Measurements from ENCODE around the gene LAMTOR2. TPM values are rescaled to one million over a fixed set of nuclear protein-coding genes. Genes with fewer than 3 reads are reported as not detected.

The LAMTOR2 gene
- total RNA-seq, 2 experiments from 2014 or later: 72.4 to 74.1 TPM

DNA sequence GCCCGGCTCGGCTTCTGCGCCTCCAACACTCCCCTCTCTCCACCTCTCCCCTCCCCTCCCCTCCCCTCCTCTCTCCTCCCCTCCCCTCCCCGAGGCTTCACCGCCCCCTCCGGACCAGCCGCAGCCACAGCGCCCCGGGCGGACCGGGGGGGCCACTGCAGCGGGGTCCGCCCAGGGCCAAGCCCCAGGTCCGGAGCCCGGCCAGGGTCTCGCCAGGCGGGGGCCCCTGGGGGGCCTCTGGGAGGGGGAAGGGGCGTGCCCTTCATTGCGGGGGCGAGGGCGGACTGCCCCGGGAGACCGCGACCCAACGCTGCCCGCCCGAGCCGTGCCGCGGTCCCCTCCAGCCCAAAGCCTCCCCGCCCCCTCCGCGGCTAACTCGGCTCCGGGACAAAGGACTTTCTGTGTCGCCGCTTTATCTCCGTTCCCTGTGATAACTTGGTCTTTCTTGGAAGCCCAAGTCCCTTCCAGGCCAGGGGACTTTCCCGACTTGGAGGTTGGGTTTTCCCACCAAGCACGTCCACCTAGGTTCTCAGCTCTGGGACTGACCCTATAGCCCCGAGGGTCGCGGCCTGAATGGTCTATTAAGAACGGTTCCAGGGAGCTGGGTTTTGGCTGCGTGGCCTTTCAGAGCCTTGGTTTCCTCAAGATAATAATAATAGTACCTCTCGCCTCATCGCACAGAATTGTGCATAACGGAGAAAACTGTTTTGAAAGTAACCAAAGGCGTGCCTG, 648 bp upstream of the LAMTOR2 start, which contains the start of gene UBQLN4:
Gene UBQLN4, minus strand, starts transcription at position 31 of the 732 bp plus-strand sequence. CDS start 97 bp downstream, outside the sequence.
- Mint-ChIP-seq H3K4me1 (ENCODE audit: low read depth) (peaks cover 23% of the 10 kb centered on the region), H3K27me3 (ENCODE audit: low read depth) (no peaks in the 10 kb centered on the region), H3K4me3 (peak within 1 kb of the TSS; percentile 96), H3K27ac (peak within 1 kb of the TSS; percentile 91), H3K9me3 (ENCODE audit: insufficient read depth) (no peaks in the 10 kb centered on the region), H3K36me3 (ENCODE audit: low read depth) (peaks cover 20% of the 10 kb centered on the region)
- peak; percentile 90 for DNase-seq
- POLR2A ChIA-PET: no interaction called here
- CTCF ChIA-PET: interaction anchor here (0.9 to 2.2 kb wide), 8 partner anchors 12 to 194 kb away, joined by 3 to 12 read pairs (median 4); partner anchors contain the start of genes ARHGEF2 and SYT11
- ATAC-seq: peak; percentile 55

DNA sequence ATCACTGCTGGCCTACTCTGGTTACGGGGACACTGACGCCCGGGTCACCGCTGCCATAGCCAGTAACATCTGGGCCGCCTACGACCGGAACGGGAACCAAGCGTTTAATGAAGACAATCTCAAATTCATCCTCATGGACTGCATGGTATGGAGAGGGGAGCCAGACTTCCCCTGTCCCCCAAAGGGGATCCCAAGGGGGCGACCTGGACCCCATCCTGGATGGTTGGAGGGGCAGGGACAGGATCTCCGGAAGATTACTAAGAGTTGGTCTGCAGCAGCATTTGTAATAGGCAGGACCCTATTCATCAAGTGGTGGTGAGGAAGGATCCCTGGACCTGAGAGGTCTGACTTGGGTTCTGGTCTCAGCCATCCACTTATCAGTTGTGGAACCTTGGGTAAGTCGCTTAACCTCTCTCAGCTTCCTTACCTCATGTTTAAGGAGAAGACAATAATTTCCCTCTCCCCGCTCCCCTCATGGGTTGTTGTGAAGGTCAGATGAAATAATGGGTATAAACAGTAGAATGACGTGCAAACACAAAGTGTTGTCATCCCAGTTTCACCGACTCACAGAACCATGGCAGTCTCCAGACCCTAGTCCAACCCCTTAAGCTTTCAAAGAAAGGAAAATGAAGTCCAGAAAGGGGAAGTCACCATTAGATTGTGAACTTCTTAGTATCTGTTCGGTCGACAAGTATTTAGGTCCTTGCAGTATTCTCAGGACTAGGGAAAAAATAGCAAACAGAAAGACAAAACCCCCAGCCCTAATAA, 883 bp downstream of the LAMTOR2 start:
- DNase-seq (no peak), ATAC-seq (peak; percentile 0)
- CTCF ChIA-PET: no interaction called here
- peak overlapping the region; percentile 96 for H3K4me3 Mint-ChIP-seq
- no peaks in the 10 kb centered on the region for H3K9me3 Mint-ChIP-seq (ENCODE audit: insufficient read depth)
- peaks cover 23% of the 10 kb centered on the region for H3K4me1 Mint-ChIP-seq (ENCODE audit: low read depth)
- peak overlapping the region; percentile 91 for H3K27ac Mint-ChIP-seq
- POLR2A ChIA-PET: no interaction called here
- no peaks in the 10 kb centered on the region for H3K27me3 Mint-ChIP-seq (ENCODE audit: low read depth)
- H3K36me3 Mint-ChIP-seq (ENCODE audit: low read depth): peaks cover 14% of the 10 kb centered on the region

DNA sequence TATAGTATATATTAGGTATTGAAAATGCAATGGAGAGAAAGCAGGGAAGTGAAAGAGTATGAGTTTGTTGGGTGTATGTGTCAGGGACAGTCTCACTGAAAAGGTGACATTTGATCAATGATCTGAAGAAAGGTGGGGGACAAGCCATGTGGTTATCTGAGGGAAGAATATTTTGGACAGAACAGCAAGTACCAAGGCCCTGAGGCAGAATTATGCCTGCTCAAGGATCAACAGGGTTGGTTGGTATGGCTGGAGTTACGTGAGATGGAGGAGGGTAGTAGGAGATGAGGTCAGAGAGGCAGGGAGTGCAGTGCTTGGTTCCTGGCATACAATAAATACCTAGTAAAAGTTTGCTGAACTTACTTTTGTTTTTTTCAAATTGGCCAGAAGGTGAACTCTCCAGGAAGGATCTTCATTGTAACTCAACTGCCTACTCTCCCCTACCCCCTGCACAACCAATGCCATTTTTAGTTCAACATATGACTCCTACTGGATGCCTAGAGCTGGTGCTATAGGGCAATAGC, 1.8 kb downstream of the LAMTOR2 start:
- DNase-seq (no peak), ATAC-seq (no peak)
- no peak overlapping the region for H3K27ac Mint-ChIP-seq
- CTCF ChIA-PET: interaction anchor here (1.7 kb wide), 1 partner anchor 10 kb away, joined by 9 read pairs; no protein-coding TSS in a partner anchor
- no peak overlapping the region for H3K4me3 Mint-ChIP-seq
- peaks cover 14% of the 10 kb centered on the region for H3K36me3 Mint-ChIP-seq (ENCODE audit: low read depth)
- POLR2A ChIA-PET: no interaction called here
- no peaks in the 10 kb centered on the region for H3K9me3 Mint-ChIP-seq (ENCODE audit: insufficient read depth)
- peaks cover 23% of the 10 kb centered on the region for H3K4me1 Mint-ChIP-seq (ENCODE audit: low read depth)
- H3K27me3 Mint-ChIP-seq (ENCODE audit: low read depth): no peaks in the 10 kb centered on the region

DNA sequence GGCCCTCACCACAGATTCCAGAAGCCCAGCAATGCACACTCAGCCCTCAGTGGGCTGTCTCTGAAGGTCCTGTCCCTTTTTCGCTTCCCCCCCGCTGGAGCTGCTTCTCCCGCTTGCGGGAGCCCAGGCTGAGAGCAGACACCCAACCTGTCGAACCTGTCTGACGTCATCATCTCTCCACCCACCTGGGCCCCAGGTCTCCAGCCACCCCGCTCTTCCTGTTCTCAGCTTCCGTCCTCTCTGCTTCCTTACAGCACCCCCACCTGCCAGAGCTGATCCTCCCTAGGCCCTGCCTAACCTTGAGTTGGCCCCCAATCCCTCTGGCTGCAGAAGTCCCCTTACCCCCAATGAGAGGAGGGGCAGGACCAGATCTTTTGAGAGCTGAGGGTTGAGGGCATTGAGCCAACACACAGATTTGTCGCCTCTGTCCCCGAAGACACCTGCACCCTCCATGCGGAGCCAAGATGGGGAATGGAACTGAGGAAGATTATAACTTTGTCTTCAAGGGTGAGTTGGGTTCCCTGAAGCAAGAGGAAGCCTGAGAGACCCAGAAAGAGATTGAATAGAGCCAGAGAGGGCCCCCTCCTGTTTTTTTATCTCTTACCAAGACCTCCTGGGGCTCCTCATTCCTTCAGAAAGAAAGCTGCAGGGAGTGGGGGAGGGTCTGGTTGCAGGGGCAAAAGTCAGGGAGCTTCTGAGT, 6.5 kb downstream of the LAMTOR2 start, which contains the start of gene RAB25:
Gene RAB25, plus strand, starts transcription at position 224 of the 700 bp plus-strand sequence. Its CDS starts 241 bp downstream, at position 465.
- H3K4me1 Mint-ChIP-seq (ENCODE audit: low read depth): peaks cover 9% of the 10 kb centered on the region
- ATAC-seq (no peak), DNase-seq (no peak)
- H3K4me3 Mint-ChIP-seq: no peak within 1 kb of the TSS
- CTCF ChIA-PET: interaction anchor here (0.7 kb wide), 1 partner anchor 68 kb away, joined by 3 read pairs; no protein-coding TSS in a partner anchor
- peaks cover 11% of the 10 kb centered on the region for H3K36me3 Mint-ChIP-seq (ENCODE audit: low read depth)
- no peaks in the 10 kb centered on the region for H3K27me3 Mint-ChIP-seq (ENCODE audit: low read depth)
- H3K27ac Mint-ChIP-seq: no peak within 1 kb of the TSS
- H3K9me3 Mint-ChIP-seq (ENCODE audit: insufficient read depth): no peaks in the 10 kb centered on the region
- POLR2A ChIA-PET: no interaction called here

DNA sequence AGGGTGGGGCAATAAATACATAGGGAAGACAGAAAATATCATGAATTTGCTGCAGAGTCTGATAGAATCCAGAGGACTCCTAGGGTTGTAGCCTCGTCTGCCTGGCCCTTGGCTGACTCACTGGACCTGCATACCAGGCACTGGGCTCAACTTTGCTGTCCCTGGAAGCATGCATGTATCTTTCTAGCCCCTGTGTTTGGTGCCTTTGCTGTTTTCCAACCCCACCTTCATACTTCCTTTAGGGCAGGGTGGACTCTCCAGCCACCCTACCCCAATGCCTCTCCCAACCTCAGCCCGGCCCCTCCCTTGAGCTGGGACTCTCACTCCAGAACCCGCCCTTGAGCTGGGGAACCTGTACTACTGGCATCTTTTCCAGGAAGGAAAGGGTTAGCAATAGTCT, 7.6 kb downstream of the LAMTOR2 start:
- H3K36me3 Mint-ChIP-seq (ENCODE audit: low read depth): peaks cover 6% of the 10 kb centered on the region
- ChIA-PET CTCF (no interaction called here), POLR2A (interaction anchor here (0.6 kb wide), 1 partner anchor 56 kb away, joined by 4 read pairs; no protein-coding TSS in a partner anchor)
- ATAC-seq: no peak
- no peak overlapping the region for H3K27ac Mint-ChIP-seq
- H3K4me1 Mint-ChIP-seq (ENCODE audit: low read depth): peaks cover 10% of the 10 kb centered on the region
- H3K9me3 Mint-ChIP-seq (ENCODE audit: insufficient read depth): no peaks in the 10 kb centered on the region
- H3K27me3 Mint-ChIP-seq (ENCODE audit: low read depth): no peaks in the 10 kb centered on the region
- no peak for DNase-seq
- no peak overlapping the region for H3K4me3 Mint-ChIP-seq

DNA sequence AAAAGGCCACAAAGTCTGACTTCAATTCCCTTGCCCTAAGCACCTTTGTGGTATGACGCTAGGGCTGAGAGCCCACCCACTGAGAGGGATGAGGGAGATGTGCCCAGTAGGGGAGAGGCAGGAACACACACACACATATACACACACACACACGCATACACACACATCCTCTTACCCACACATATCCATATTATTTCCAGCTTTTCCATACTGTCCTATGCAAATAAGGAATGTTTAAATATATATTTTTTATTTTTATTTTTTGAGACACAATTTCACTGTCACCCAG, 9.4 kb downstream of the LAMTOR2 start:
- no peak for DNase-seq
- H3K27ac Mint-ChIP-seq: no peak overlapping the region
- ATAC-seq: no peak
- ChIA-PET CTCF (interaction anchor here (0.7 to 4.3 kb wide), 3 partner anchors 11 to 205 kb away, joined by 3 to 16 read pairs (median 12); partner anchors contain the start of genes SYT11 and UBQLN4), POLR2A (no interaction called here)
- no peaks in the 10 kb centered on the region for H3K27me3 Mint-ChIP-seq (ENCODE audit: low read depth)
- H3K4me1 Mint-ChIP-seq (ENCODE audit: low read depth): peaks cover 10% of the 10 kb centered on the region
- no peak overlapping the region for H3K4me3 Mint-ChIP-seq
- H3K36me3 Mint-ChIP-seq (ENCODE audit: low read depth): no peaks in the 10 kb centered on the region
- no peaks in the 10 kb centered on the region for H3K9me3 Mint-ChIP-seq (ENCODE audit: insufficient read depth)

DNA sequence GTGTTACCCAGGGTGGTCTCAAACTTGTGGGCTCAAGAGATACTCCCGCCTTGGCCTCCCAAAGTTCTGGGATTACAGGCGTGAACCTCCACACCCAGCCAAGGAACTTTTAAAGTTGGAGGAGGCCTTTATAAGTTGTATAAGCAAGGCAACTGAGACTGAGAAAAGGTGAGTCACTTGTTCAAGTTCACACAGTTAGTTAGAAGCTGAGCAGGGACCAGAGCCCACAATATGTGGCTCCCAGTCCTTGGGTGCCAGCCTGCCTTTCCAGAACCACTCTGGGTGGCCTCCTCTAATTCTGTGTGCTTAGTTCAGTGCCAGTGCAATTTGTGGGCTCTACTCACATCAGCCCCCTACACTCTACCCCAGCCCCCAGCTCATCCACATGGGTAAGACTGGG, 10.0 kb downstream of the LAMTOR2 start:
- Mint-ChIP-seq H3K27ac (no peak overlapping the region), H3K4me1 (ENCODE audit: low read depth) (peaks cover 10% of the 10 kb centered on the region), H3K9me3 (ENCODE audit: insufficient read depth) (no peaks in the 10 kb centered on the region), H3K4me3 (no peak overlapping the region), H3K27me3 (ENCODE audit: low read depth) (no peaks in the 10 kb centered on the region), H3K36me3 (ENCODE audit: low read depth) (no peaks in the 10 kb centered on the region)
- ChIA-PET CTCF (interaction anchor here (0.7 to 4.3 kb wide), 7 partner anchors 12 to 205 kb away, joined by 3 to 28 read pairs (median 12); partner anchors contain the start of genes KHDC4, SYT11 and UBQLN4), POLR2A (no interaction called here)
- ATAC-seq (no peak), DNase-seq (no peak)

DNA sequence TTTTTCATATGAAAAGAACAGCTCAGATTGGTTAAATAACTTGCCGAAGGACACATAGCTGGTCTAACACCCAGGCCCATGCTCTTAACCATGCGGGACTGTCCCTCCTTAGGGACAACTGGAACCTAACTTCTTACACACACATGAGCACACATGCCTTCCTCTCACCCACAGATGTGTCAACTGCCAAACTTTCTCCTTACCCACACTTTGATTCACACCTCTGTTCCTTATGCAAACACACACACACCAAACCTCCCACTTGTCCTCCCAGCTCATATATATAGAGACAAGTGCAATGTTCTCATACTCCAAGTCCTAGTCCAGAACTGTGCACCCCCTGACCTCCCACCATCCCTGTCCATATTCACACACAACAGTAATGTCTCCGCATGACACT, 10.6 kb downstream of the LAMTOR2 start:
- Mint-ChIP-seq H3K36me3 (ENCODE audit: low read depth) (no peaks in the 10 kb centered on the region), H3K9me3 (ENCODE audit: insufficient read depth) (no peaks in the 10 kb centered on the region), H3K4me3 (no peak overlapping the region), H3K27me3 (ENCODE audit: low read depth) (no peaks in the 10 kb centered on the region), H3K27ac (no peak overlapping the region), H3K4me1 (ENCODE audit: low read depth) (peaks cover 10% of the 10 kb centered on the region)
- DNase-seq (no peak), ATAC-seq (no peak)
- ChIA-PET CTCF (interaction anchor here (1.0 to 4.3 kb wide), 9 partner anchors 13 to 133 kb away, joined by 3 to 28 read pairs (median 14); partner anchors contain the start of genes KHDC4 and UBQLN4), POLR2A (no interaction called here)

DNA sequence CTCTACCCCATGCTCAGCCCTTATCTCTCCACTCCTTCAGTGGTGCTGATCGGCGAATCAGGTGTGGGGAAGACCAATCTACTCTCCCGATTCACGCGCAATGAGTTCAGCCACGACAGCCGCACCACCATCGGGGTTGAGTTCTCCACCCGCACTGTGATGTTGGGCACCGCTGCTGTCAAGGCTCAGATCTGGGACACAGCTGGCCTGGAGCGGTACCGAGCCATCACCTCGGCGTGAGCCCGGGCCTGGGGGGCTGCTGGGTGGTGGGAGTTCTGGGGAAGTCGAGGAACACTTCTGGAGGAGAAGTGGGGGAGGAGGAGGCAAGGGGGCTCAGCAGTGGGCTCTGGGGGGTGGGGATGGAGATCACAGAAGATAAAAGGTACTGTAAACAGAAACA, 11.3 kb downstream of the LAMTOR2 start:
- no peak for DNase-seq
- no peak overlapping the region for H3K27ac Mint-ChIP-seq
- peaks cover 10% of the 10 kb centered on the region for H3K4me1 Mint-ChIP-seq (ENCODE audit: low read depth)
- no peaks in the 10 kb centered on the region for H3K9me3 Mint-ChIP-seq (ENCODE audit: insufficient read depth)
- H3K36me3 Mint-ChIP-seq (ENCODE audit: low read depth): no peaks in the 10 kb centered on the region
- no peak for ATAC-seq
- CTCF ChIA-PET: interaction anchor here (0.6 to 4.3 kb wide), 49 partner anchors 9 to 742 kb away, joined by 3 to 28 read pairs (median 6); partner anchors contain the start of genes ARHGEF2, KHDC4, SLC25A44 and SMG5
- H3K4me3 Mint-ChIP-seq: no peak overlapping the region
- POLR2A ChIA-PET: interaction anchor here (1.5 kb wide), 1 partner anchor 132 kb away, joined by 4 read pairs; the partner anchor contains the start of gene KHDC4
- H3K27me3 Mint-ChIP-seq (ENCODE audit: low read depth): peaks cover 3% of the 10 kb centered on the region

DNA sequence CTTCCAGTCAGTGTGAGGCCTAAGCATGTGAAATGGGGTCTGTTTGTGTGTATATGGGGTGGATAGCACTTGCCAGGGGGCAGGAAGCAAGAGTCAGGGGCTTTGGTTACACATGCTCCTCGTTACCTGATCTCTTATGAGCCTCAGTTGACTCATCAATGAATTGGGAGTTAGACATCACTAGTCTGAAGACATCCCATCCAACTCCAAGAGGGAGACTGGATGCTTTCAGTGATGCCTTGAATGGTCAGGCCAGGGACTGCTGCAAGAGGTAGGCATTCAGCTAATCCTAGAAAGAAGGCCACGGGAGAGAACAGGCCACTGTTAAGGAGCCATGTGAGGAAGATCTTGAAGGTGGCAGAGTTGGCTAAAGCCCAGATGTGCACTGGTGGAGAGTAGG, 12.7 kb downstream of the LAMTOR2 start:
- CTCF ChIA-PET: interaction anchor here (0.8 to 4.3 kb wide), 26 partner anchors 15 to 675 kb away, joined by 3 to 28 read pairs (median 8); partner anchors contain the start of genes ARHGEF2, KHDC4, SSR2 and SYT11
- POLR2A ChIA-PET: interaction anchor here (0.8 to 1.6 kb wide), 3 partner anchors 22 to 210 kb away, joined by 3 to 4 read pairs (median 3); partner anchors contain the start of genes GON4L and KHDC4
- peaks cover 4% of the 10 kb centered on the region for H3K27me3 Mint-ChIP-seq (ENCODE audit: low read depth)

More for the DNA sequence above, 12.7 kb downstream of the LAMTOR2 start:
- Mint-ChIP-seq H3K36me3 (ENCODE audit: low read depth) (no peaks in the 10 kb centered on the region), H3K27ac (no peak overlapping the region), H3K9me3 (ENCODE audit: insufficient read depth) (no peaks in the 10 kb centered on the region), H3K4me3 (no peak overlapping the region), H3K4me1 (ENCODE audit: low read depth) (peaks cover 10% of the 10 kb centered on the region)
- DNase-seq (no peak), ATAC-seq (no peak)
